Upper lobe of left lung (tissue), 6 donors: Measurements from ENCODE around the gene ITIH5. TPM values are rescaled to one million over a fixed set of nuclear protein-coding genes. Genes with fewer than 3 reads are reported as not detected.

Source experiments
- ATAC-seq, 2 donors: fragments of 200-7000 bp; cut with Tn5 transposase; one replicate each; pipeline ENCODE4 v1.9.1; 2022; ENCODE audit warnings: mild to moderate bottlenecking in 2 of 2, moderate library complexity in 2 of 2; ENCODE audit not compliant: low FRiP score in 2 of 2
- DNase-seq, 2 donors: peaks; one replicate each; pipeline ENCODE4 v3.0.0-alpha.2; 2019 to 2020
- H3K27ac ChIP-seq, 4 donors: fragments of 200-600 bp; sonication (generic); one replicate each; pipeline ENCODE4 v1.5.1; 2016 to 2019
- H3K27me3 ChIP-seq, 4 donors: fragments of 200-600 bp; sonication (generic); one replicate each; pipeline ENCODE4 v1.5.1; 2017 to 2019
- H3K36me3 ChIP-seq, 4 donors: fragments of 200-600 bp; sonication (generic); one replicate each; pipeline ENCODE4 v1.5.1; 2016 to 2019
- H3K4me1 ChIP-seq, 4 donors: fragments of 200-600 bp; sonication (generic); one replicate each; pipeline ENCODE4 v1.5.1; 2018 to 2019
- H3K4me3 ChIP-seq, 4 donors: fragments of 200-600 bp; sonication (generic); one replicate each; pipeline ENCODE4 v1.5.1; 2017 to 2019; ENCODE audit warnings: mild to moderate bottlenecking in 2 of 4, moderate library complexity in 1 of 4
- H3K9me3 ChIP-seq, 4 donors: fragments of 200-600 bp; sonication (generic); one replicate each; pipeline ENCODE4 v1.5.1; 2018 to 2019
- CTCF ChIP-seq, 6 experiments: fragments of 450-650 bp in 4 of 6; fragments of 200-600 bp in 2 of 6; sonication (generic) in 2 of 6; IDR thresholded peaks; one replicate each; pipeline ENCODE4 v1.5.1; 2016 to 2019; ENCODE audit warnings: antibody characterized with exemption in 6 of 6
- EP300 ChIP-seq, 4 donors: sonication (generic); formaldehyde crosslinking; IDR thresholded peaks; one replicate each; pipeline ENCODE4 v1.5.1; 2017; ENCODE audit warnings: antibody characterized with exemption in 4 of 4, control low read depth in 2 of 4
- POLR2A ChIP-seq, 4 donors: fragments of 450-650 bp; IDR thresholded peaks; one replicate each; pipeline ENCODE4 v1.5.1; 2016 to 2017; ENCODE audit warnings: antibody characterized with exemption in 4 of 4, mild to moderate bottlenecking in 2 of 4
- POLR2AphosphoS5 ChIP-seq, 2 donors: sonication (generic); formaldehyde crosslinking; IDR thresholded peaks; one replicate each; pipeline ENCODE4 v1.5.1; 2017; ENCODE audit warnings: antibody characterized with exemption in 2 of 2
- WGBS, 2 donors: methylation state at CpG; one replicate each; pipeline ENCODE4 v1.1.5; 2017 to 2018; 5-methylcytosine and 5-hydroxymethylcytosine counted together
- total RNA-seq, 6 donors: library from RNA; depleted of rRNA in 4 of 6; stranded (reverse); fragments of >200 nt in 4 of 6; gene quantifications; one replicate each; pipeline versions ENCODE4 v1.1.0 to v1.2.1, GENCODE V29; 2016 to 2021
- donor health status: DM: no; HTN: no; CAD: no; lungs with moderate emphysema.
- donor health status: DM: no; HTN: yes; CAD: no; lungs with severe emphysema.

ITIH5 gene
- total RNA-seq, 6 donors from 2014 or later: 9.7 to 21.0 (median 11.6) TPM

- ATAC-seq (no peak), DNase-seq (no peak)
- Histone ChIP-seq H3K27ac (no peak overlapping the region), H3K4me3 (no peak overlapping the region), H3K9me3 (no peaks in the 10 kb centered on the region), H3K27me3 (no peaks in the 10 kb centered on the region), H3K4me1 (peaks cover 0 to 3% (median 0%) of the 10 kb centered on the region in 4 donors), H3K36me3 (no peaks in the 10 kb centered on the region)
- WGBS, 2 donors: 75 to 90% methylated on average over 6 of the region's 6 CpGs
- no peak for TF ChIP-seq POLR2AphosphoS5 (IDR thresholded peaks at IDR 0.05)
- TF ChIP-seq EP300 (IDR thresholded peaks at IDR 0.05): no peak
- TF ChIP-seq CTCF (IDR thresholded peaks at IDR 0.05): no peak
- TF ChIP-seq POLR2A (IDR thresholded peaks at IDR 0.05): no peak
These were observed 122.6 kb downstream of the ITIH5 start for GRCh38 chr10:7544203-7544602.

GRCh38 chr10:7542189-7542914 lies 124.4 kb downstream of the ITIH5 start:
- no peak for DNase-seq
- no peak overlapping the region for H3K4me3 ChIP-seq
- no peaks in the 10 kb centered on the region for H3K27me3 ChIP-seq
- H3K27ac ChIP-seq: peak overlapping the region in 2 of 4 donors; percentile 54 to 65
- H3K36me3 ChIP-seq: no peaks in the 10 kb centered on the region
- WGBS, 2 donors: 72 to 76% methylated on average over 6 of the region's 6 CpGs
- peaks cover 0 to 3% (median 0%) of the 10 kb centered on the region in 4 donors for H3K4me1 ChIP-seq
- H3K9me3 ChIP-seq: peaks cover 0 to 3% (median 0%) of the 10 kb centered on the region in 4 donors
- ATAC-seq: no peak
- TF ChIP-seq POLR2AphosphoS5 (IDR thresholded peaks at IDR 0.05): no peak

GRCh38 chr10:7541137-7542087 lies 125.4 kb downstream of the ITIH5 start:
- ATAC-seq: peak; percentile 76 to 85
- peak overlapping the region in 2 of 4 donors; percentile 54 to 65 for H3K27ac ChIP-seq
- H3K27me3 ChIP-seq: no peaks in the 10 kb centered on the region
- H3K4me1 ChIP-seq: peaks cover 0 to 3% (median 0%) of the 10 kb centered on the region in 4 donors
- no peak for DNase-seq
- H3K9me3 ChIP-seq: peaks cover 0 to 3% (median 0%) of the 10 kb centered on the region in 4 donors
- no peaks in the 10 kb centered on the region for H3K36me3 ChIP-seq
- 57 to 62% methylated on average over 22 of the region's 22 CpGs for WGBS, 2 donors
- TF ChIP-seq CTCF (IDR thresholded peaks at IDR 0.05): no peak
- TF ChIP-seq POLR2AphosphoS5 (IDR thresholded peaks at IDR 0.05): peak in 1 of 2 donors; percentile 72
- no peak for TF ChIP-seq POLR2A (IDR thresholded peaks at IDR 0.05)
- peak in 2 of 4 donors; percentile 27 to 64 for TF ChIP-seq EP300 (IDR thresholded peaks at IDR 0.05)
- H3K4me3 ChIP-seq: no peak overlapping the region

- Histone ChIP-seq H3K27me3 (no peaks in the 10 kb centered on the region), H3K9me3 (peaks cover 0 to 3% (median 0%) of the 10 kb centered on the region in 4 donors), H3K36me3 (no peaks in the 10 kb centered on the region), H3K4me1 (peaks cover 0 to 3% (median 0%) of the 10 kb centered on the region in 4 donors), H3K4me3 (no peak overlapping the region), H3K27ac (no peak overlapping the region)
- no peak for ATAC-seq
- TF ChIP-seq POLR2A (IDR thresholded peaks at IDR 0.05) (no peak), EP300 (IDR thresholded peaks at IDR 0.05) (no peak), CTCF (IDR thresholded peaks at IDR 0.05) (no peak), POLR2AphosphoS5 (IDR thresholded peaks at IDR 0.05) (no peak)
- DNase-seq: no peak
- 57 to 69% methylated on average over 6 of the region's 6 CpGs for WGBS, 2 donors
These were observed 127.7 kb downstream of the ITIH5 start for GRCh38 chr10:7538970-7539654.
